ENCODE data around the gene AEN.

DNA sequence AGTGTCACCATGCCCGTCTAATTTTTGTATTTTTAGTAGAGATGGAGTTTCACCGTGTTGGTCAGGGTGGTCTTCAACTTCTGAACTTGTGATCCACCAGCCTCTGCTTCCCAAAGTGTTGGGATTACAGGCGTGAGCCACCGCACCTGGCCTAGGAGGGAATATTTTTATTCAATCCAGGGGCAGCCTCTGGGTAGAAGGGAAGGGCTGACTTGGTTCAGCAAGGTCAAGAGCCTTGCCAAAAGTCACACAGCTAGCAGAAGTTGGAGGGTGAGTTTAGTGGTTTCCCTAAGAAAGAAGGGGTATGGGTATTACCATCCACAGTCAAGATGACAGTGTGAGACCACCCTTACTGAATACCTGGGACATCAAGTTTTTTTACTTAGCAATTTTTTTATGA lies 4.9 kb upstream of the AEN start:
- TF ChIP-seq, protein P1, sequence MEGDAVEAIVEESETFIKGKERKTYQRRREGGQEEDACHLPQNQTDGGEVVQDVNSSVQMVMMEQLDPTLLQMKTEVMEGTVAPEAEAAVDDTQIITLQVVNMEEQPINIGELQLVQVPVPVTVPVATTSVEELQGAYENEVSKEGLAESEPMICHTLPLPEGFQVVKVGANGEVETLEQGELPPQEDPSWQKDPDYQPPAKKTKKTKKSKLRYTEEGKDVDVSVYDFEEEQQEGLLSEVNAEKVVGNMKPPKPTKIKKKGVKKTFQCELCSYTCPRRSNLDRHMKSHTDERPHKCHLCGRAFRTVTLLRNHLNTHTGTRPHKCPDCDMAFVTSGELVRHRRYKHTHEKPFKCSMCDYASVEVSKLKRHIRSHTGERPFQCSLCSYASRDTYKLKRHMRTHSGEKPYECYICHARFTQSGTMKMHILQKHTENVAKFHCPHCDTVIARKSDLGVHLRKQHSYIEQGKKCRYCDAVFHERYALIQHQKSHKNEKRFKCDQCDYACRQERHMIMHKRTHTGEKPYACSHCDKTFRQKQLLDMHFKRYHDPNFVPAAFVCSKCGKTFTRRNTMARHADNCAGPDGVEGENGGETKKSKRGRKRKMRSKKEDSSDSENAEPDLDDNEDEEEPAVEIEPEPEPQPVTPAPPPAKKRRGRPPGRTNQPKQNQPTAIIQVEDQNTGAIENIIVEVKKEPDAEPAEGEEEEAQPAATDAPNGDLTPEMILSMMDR (IDR thresholded peaks at IDR 0.05; ENCODE audit: low read depth, low read length), result no peak
- no peak for TF ChIP-seq POLR2A (IDR thresholded peaks at IDR 0.05; ENCODE audit: extremely low read depth, insufficient read length)
